A549 (cell line): ENCODE measurements around the gene CD40LG.

Source experiments
- CEBPB ChIP-seq, 2 experiments: fragments of >200 bp in 1 of 2; sonication (Bioruptor Twin) in 1 of 2; formaldehyde crosslinking in 1 of 2; IDR thresholded peaks; 2 replicates each; pipeline ENCODE4 v1.6.1; 2012 to 2016
- CTCF ChIP-seq: fragments of >200 bp; sonication (Bioruptor Twin); formaldehyde crosslinking; IDR thresholded peaks from 3 replicates; pipeline ENCODE4 v1.5.1; 2016
- EHMT2 ChIP-seq: fragments of 200-600 bp; sonication (generic); IDR thresholded peaks from 2 replicates; pipeline ENCODE4 v1.6.1; 2016; ENCODE audit warnings: antibody characterized with exemption, low read depth, mild to moderate bottlenecking, moderate library complexity
- MAX ChIP-seq: IDR thresholded peaks from 2 replicates; pipeline ENCODE4 v1.6.1; 2012
- MAZ ChIP-seq: fragments of 150-350 bp; IDR thresholded peaks from 2 replicates; pipeline ENCODE4 v1.6.1; 2014; ENCODE audit warnings: antibody characterized with exemption, low read depth, low read length, borderline replicate concordance
- POLR2A ChIP-seq: IDR thresholded peaks from 2 replicates; pipeline ENCODE4 v1.6.1; 2012; ENCODE audit warnings: mild to moderate bottlenecking, low read length
- RAD21 ChIP-seq, 2 experiments: fragments of >200 bp in 1 of 2; sonication (Bioruptor Twin) in 1 of 2; formaldehyde crosslinking in 1 of 2; IDR thresholded peaks in 1 of 2; conservative IDR thresholded peaks in 1 of 2; 2 replicates in 1 of 2; 3 replicates in 1 of 2; pipeline ENCODE4 v1.6.1; 2012 to 2018; ENCODE audit warnings: inconsistent platforms in 1 of 2
- SMC3 ChIP-seq: fragments of >200 bp; sonication (Bioruptor Twin); formaldehyde crosslinking; IDR thresholded peaks from 3 replicates; pipeline ENCODE4 v1.6.1; 2018; ENCODE audit warnings: inconsistent platforms

- TF ChIP-seq CTCF, result no peak
- no peak for TF ChIP-seq CEBPB (IDR thresholded peaks at IDR 0.05)
- TF ChIP-seq SMC3, result no peak
- no peak for TF ChIP-seq MAZ
- no peak for TF ChIP-seq POLR2A
- TF ChIP-seq MAX, result no peak
- no peak for TF ChIP-seq RAD21 (conservative IDR thresholded peaks at IDR 0.05 in 1 of 2, IDR thresholded peaks at IDR 0.05 in 1 of 2)
- TF ChIP-seq EHMT2, result no peak
Measured at GRCh38 chrX:136650811-136651210, 2.9 kb downstream of the CD40LG start.
